Prostate gland (tissue), 2 donors: Measurements from ENCODE around the gene UPF1. TPM values are rescaled to one million over a fixed set of nuclear protein-coding genes. Genes with fewer than 3 reads are reported as not detected.

ENCODE experiments used
- DNase-seq: peaks from one replicate; pipeline ENCODE4 v3.0.0-alpha.2; 2019; ENCODE audit warnings: low spot score
- H3K27ac ChIP-seq, 2 donors: fragments of 200-600 bp; sonication (generic); 2 replicates each; pipeline ENCODE4 v1.5.1; 2017 to 2019
- H3K27me3 ChIP-seq: fragments of 200-600 bp; sonication (generic); replicated peaks from 2 replicates; pipeline ENCODE4 v1.5.1; 2019; ENCODE audit not compliant: insufficient read depth
- H3K36me3 ChIP-seq, 2 donors: fragments of 200-600 bp; sonication (generic); 1 replicate in 1 of 2; 2 replicates in 1 of 2; pipeline versions ENCODE4 v1.5.1 to v1.8.1; 2017 to 2019
- H3K4me1 ChIP-seq: fragments of 200-600 bp; sonication (generic); replicated peaks from 2 replicates; pipeline ENCODE4 v1.5.1; 2019
- H3K4me3 ChIP-seq, 2 donors: fragments of 200-600 bp; sonication (generic); 2 replicates each; pipeline ENCODE4 v1.5.1; 2017 to 2019
- H3K9me3 ChIP-seq: fragments of 200-600 bp; sonication (generic); 2 replicates; pipeline ENCODE4 v1.5.1; 2017
- CTCF ChIP-seq, 4 experiments: fragments of 200-600 bp in 2 of 4; fragments of 450-650 bp in 2 of 4; sonication (generic) in 2 of 4; IDR thresholded peaks; 1 replicate in 3 of 4; 2 replicates in 1 of 4; pipeline ENCODE4 v1.5.1; 2016 to 2019; ENCODE audit warnings: antibody characterized with exemption in 4 of 4, mild to moderate bottlenecking in 2 of 4, moderate library complexity in 2 of 4
- POLR2A ChIP-seq: fragments of 450-650 bp; IDR thresholded peaks from one replicate; pipeline ENCODE4 v1.6.1; 2016; ENCODE audit warnings: antibody characterized with exemption, mild to moderate bottlenecking
- POLR2AphosphoS5 ChIP-seq: sonication (generic); formaldehyde crosslinking; IDR thresholded peaks from one replicate; pipeline ENCODE4 v1.6.1; 2017; ENCODE audit warnings: antibody characterized with exemption
- WGBS: methylation state at CpG from one replicate; pipeline ENCODE4 v1.1.5; 2018; 5-methylcytosine and 5-hydroxymethylcytosine counted together
- intact Hi-C: fragments of 100-400 bp; cut with DNase I; formaldehyde crosslinking; loops from one replicate; pipeline ENCODE4 v1.14.2; 2022
- total RNA-seq, 2 donors: library from RNA; depleted of rRNA; stranded (reverse); fragments of >200 nt; gene quantifications; one replicate each; pipeline ENCODE4 v1.1.0, GENCODE V29; 2016

UPF1 gene
- total RNA-seq, 2 donors from 2014 or later = 105 to 171 TPM

DNA sequence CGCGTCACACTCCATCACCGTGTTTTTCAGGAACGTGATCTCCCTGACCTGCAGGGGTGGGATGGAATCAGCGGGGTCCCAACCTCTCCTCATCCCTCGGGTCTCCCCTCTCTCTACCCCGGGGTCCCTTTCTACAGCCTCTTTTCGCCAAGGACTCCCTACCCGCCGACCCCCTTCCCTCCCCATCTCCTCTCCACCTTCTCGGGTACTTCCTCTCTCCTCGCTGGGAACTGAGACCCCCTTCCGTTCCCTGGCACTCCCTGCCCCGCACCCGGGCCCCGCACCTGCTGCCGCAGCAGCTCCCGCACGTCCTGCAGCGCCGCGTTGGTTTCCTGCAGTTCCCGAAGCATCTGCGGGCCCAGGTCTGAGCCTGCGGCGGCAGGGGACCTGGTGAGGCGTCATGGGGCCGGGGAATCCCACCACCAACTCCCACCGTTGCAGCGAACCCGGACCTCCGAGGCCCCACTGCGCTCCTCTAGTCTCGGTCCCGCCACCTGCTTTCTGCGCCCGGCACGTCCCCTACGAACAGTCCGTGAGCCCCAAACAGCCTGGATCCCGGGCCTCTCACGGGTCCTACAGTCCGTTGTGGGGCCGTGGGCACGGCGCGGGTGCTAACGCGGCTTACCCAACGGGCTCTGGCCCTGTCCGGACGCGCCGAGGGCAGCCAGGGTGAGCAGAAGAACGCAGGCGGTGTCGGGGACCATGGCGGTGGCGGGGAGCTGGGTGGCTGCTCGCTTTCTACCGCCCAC, 41.0 kb upstream of the UPF1 start, which contains the start of gene COMP:
TSS of gene COMP (minus strand) at position 740 of the 749 bp plus-strand sequence. CDS start at position 704, 36 bp downstream.
- Histone ChIP-seq H3K4me1 (no peaks in the 10 kb centered on the region), H3K27ac (no peak within 1 kb of the TSS), H3K36me3 (no peaks in the 10 kb centered on the region), H3K27me3 (peaks cover 32% of the 10 kb centered on the region), H3K4me3 (peak within 1 kb of the TSS; percentile 5 to 8), H3K9me3 (no peaks in the 10 kb centered on the region)
- WGBS = 5% methylated on average over 61 of the region's 61 CpGs
- intact Hi-C loops = no loop called here
- DNase-seq = no peak
- TF ChIP-seq CTCF (IDR thresholded peaks at IDR 0.05) = no peak
- TF ChIP-seq POLR2AphosphoS5 = no peak
- no peak for TF ChIP-seq POLR2A

- DNase-seq = no peak
- Histone ChIP-seq H3K4me1 (no peaks in the 10 kb centered on the region), H3K36me3 (no peaks in the 10 kb centered on the region), H3K27ac (no peak overlapping the region), H3K27me3 (peaks cover 32% of the 10 kb centered on the region), H3K9me3 (no peaks in the 10 kb centered on the region), H3K4me3 (no peak overlapping the region)
- TF ChIP-seq POLR2AphosphoS5 (no peak), POLR2A (no peak), CTCF (IDR thresholded peaks at IDR 0.05) (no peak)
- 24% methylated on average over 21 of the region's 21 CpGs for WGBS
- intact Hi-C loops = no loop called here
Observed at GRCh38 chr19:18791315-18791678, 40.5 kb upstream of the UPF1 start.

DNA sequence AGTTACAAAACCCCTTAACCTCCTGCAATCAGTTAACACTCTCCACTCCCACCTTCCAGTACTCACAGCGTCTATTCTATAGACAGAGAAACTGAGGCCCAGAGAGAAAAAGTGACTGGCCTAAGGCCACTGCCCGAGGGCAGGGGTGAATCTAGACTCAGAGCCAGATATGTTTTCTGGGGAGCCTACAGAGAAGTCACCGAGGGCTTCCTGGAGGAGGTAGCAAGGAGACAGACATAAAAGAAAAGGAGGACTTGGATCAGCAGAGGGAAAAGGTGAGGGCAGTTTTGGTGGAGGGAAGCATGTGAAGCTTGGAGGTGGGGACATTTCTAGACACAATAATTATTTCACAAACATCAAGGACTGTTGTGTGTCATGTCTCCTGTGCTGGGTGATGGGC, 39.1 kb upstream of the UPF1 start:
- no peaks in the 10 kb centered on the region for H3K4me1 ChIP-seq
- TF ChIP-seq POLR2A (no peak), POLR2AphosphoS5 (no peak), CTCF (IDR thresholded peaks at IDR 0.05) (no peak)
- no peaks in the 10 kb centered on the region for H3K9me3 ChIP-seq
- H3K36me3 ChIP-seq = no peaks in the 10 kb centered on the region
- DNase-seq = no peak
- no peak overlapping the region for H3K4me3 ChIP-seq
- no peak overlapping the region for H3K27ac ChIP-seq
- H3K27me3 ChIP-seq = peaks cover 26% of the 10 kb centered on the region
- 89% methylated on average over 3 of the region's 3 CpGs for WGBS
- intact Hi-C loops = no loop called here

- Histone ChIP-seq H3K9me3 (no peaks in the 10 kb centered on the region), H3K36me3 (no peaks in the 10 kb centered on the region), H3K4me1 (no peaks in the 10 kb centered on the region), H3K27me3 (peaks cover 20% of the 10 kb centered on the region), H3K4me3 (no peak overlapping the region), H3K27ac (no peak overlapping the region)
- DNase-seq = no peak
- intact Hi-C loops = no loop called here
- TF ChIP-seq POLR2AphosphoS5 (no peak), POLR2A (no peak), CTCF (IDR thresholded peaks at IDR 0.05) (no peak)
- WGBS = 80% methylated on average over 13 of the region's 13 CpGs
Observed at GRCh38 chr19:18793144-18794028, 38.4 kb upstream of the UPF1 start.
